Left lung (tissue), 10 donors: ENCODE results near the gene CARNS1. TPM values are rescaled to one million over a fixed set of nuclear protein-coding genes. Genes with fewer than 3 reads are reported as not detected.

Source experiments
- ATAC-seq: fragments of 200-7000 bp; cut with Tn5 transposase; one replicate; pipeline ENCODE4 v1.9.1; 2020; ENCODE audit warnings: moderate library complexity
- DNase-seq, 4 donors: peaks; one replicate each; pipeline ENCODE4 v3.0.0-alpha.2; 2013 to 2020
- H3K27ac ChIP-seq, 2 donors: fragments of 200-600 bp; sonication (generic) in 1 of 2; one replicate each; pipeline versions ENCODE4 v1.5.0 to v1.8.0; 2020 to 2021
- H3K27me3 ChIP-seq, 2 donors: fragments of 200-600 bp; sonication (generic) in 1 of 2; one replicate each; pipeline versions ENCODE4 v1.5.0 to v1.8.0; 2020 to 2021
- H3K36me3 ChIP-seq, 2 donors: fragments of 200-600 bp; sonication (generic) in 1 of 2; one replicate each; pipeline versions ENCODE4 v1.5.0 to v1.8.0; 2020 to 2021
- H3K4me1 ChIP-seq, 2 donors: fragments of 200-600 bp; one replicate each; pipeline ENCODE4 v1.8.0; 2021
- H3K4me3 ChIP-seq, 2 donors: fragments of 200-600 bp; sonication (generic) in 1 of 2; one replicate each; pipeline versions ENCODE4 v1.5.0 to v1.8.0; 2020 to 2021; ENCODE audit warnings: mild to moderate bottlenecking in 1 of 2
- H3K9me3 ChIP-seq, 2 donors: fragments of 200-600 bp; sonication (generic) in 1 of 2; one replicate each; pipeline versions ENCODE4 v1.5.0 to v1.8.0; 2020 to 2021
- CTCF ChIP-seq, 2 donors: fragments of 200-600 bp; sonication (generic) in 1 of 2; IDR thresholded peaks; one replicate each; pipeline versions ENCODE4 v1.5.0 to v1.8.0; 2021; ENCODE audit warnings: antibody characterized with exemption in 2 of 2
- intact Hi-C, 2 donors: fragments of 100-400 bp; cut with DNase I; formaldehyde crosslinking; loops; one replicate each; pipeline versions ENCODE4 v1.11.2 to v1.14.2; 2022
- polyA plus RNA-seq, 6 donors: library from polyadenylated mRNA; unstranded; fragments of 120-200 nt; gene quantifications; one replicate each; pipeline ENCODE4 v1.2.1, GENCODE V29; 2013; ENCODE audit not compliant: insufficient read length in 6 of 6
- total RNA-seq, 2 donors: library from RNA; stranded (reverse); fragmentation: NEBNext Ultra II Directional; extraction: Animal tissue kit (Norgen Biotek cat#: 25700); gene quantifications; one replicate each; pipeline ENCODE4 v1.2.1, GENCODE V29; 2021
- donor health status: DM: no; HTN: yes; CAD: no.
- donor health status: DM: no; HTN: no; CAD: no.

Gene CARNS1
- total and polyA plus RNA-seq, 8 donors = 0.71 to 5.6 (median 3.1) TPM

- H3K27me3 ChIP-seq = peaks cover 0 to 37% of the 10 kb centered on the region in 2 donors
- H3K4me1 ChIP-seq = peaks cover 16 to 56% of the 10 kb centered on the region in 2 donors
- H3K4me3 ChIP-seq = no peak overlapping the region
- intact Hi-C loops = no loop called here
- H3K27ac ChIP-seq = peak overlapping the region in 1 of 2 donors; percentile 8
- DNase-seq = peak in 1 of 4 donors; percentile 68
- TF ChIP-seq CTCF (IDR thresholded peaks at IDR 0.05) = no peak
- H3K36me3 ChIP-seq = no peaks in the 10 kb centered on the region
- no peaks in the 10 kb centered on the region for H3K9me3 ChIP-seq
- ATAC-seq = no peak
Observed at GRCh38 chr11:67416416-67417335, 1.2 kb downstream of the CARNS1 start.

- H3K27me3 ChIP-seq = peaks cover 0 to 37% of the 10 kb centered on the region in 2 donors
- H3K36me3 ChIP-seq = no peaks in the 10 kb centered on the region
- peak overlapping the region in 1 of 2 donors; percentile 8 for H3K27ac ChIP-seq
- no peak overlapping the region for H3K4me3 ChIP-seq
- H3K9me3 ChIP-seq = no peaks in the 10 kb centered on the region
- peaks cover 16 to 56% of the 10 kb centered on the region in 2 donors for H3K4me1 ChIP-seq
- no peak for TF ChIP-seq CTCF (IDR thresholded peaks at IDR 0.05)
- intact Hi-C loops = no loop called here
- ATAC-seq = no peak
- DNase-seq = no peak
Observed at GRCh38 chr11:67417425-67417824, 1.9 kb downstream of the CARNS1 start.

- H3K4me3 ChIP-seq = no peak overlapping the region
Observed at GRCh38 chr11:67418476-67419281, 3.2 kb downstream of the CARNS1 start.

GRCh38 chr11:67419325-67420049, 4.0 kb downstream of the CARNS1 start:
- no peak overlapping the region for H3K27ac ChIP-seq
- intact Hi-C loops = no loop called here

More at GRCh38 chr11:67418476-67419281, 3.2 kb downstream of the CARNS1 start:
- no peaks in the 10 kb centered on the region for H3K9me3 ChIP-seq
- TF ChIP-seq CTCF (IDR thresholded peaks at IDR 0.05) = no peak
- ATAC-seq (no peak), DNase-seq (peak in 1 of 4 donors; percentile 83)
- no peaks in the 10 kb centered on the region for H3K36me3 ChIP-seq
- H3K4me1 ChIP-seq = peaks cover 16 to 56% of the 10 kb centered on the region in 2 donors
- intact Hi-C loops = no loop called here
- H3K27ac ChIP-seq = no peak overlapping the region
- H3K27me3 ChIP-seq = peaks cover 0 to 37% of the 10 kb centered on the region in 2 donors

More at GRCh38 chr11:67419325-67420049, 4.0 kb downstream of the CARNS1 start:
- ATAC-seq = no peak
- no peak for TF ChIP-seq CTCF (IDR thresholded peaks at IDR 0.05)
- peaks cover 0 to 31% of the 10 kb centered on the region in 2 donors for H3K27me3 ChIP-seq
- H3K36me3 ChIP-seq = no peaks in the 10 kb centered on the region
- DNase-seq = no peak
- H3K9me3 ChIP-seq = no peaks in the 10 kb centered on the region
- H3K4me3 ChIP-seq = no peak overlapping the region
- H3K4me1 ChIP-seq = peaks cover 16 to 56% of the 10 kb centered on the region in 2 donors
